HFF-Myc (cell line): Measurements from ENCODE around the gene RPL10.
A peak's percentile ranks its signal among the peaks of the same experiment; 100 is the strongest.

ENCODE experiments used
- DNase-seq: peaks from one replicate; pipeline ENCODE4 v3.0.0-alpha.2; 2011; ENCODE audit warnings: low read depth; ENCODE audit errors: extremely low read depth
- H3K4me3 ChIP-seq: replicated peaks from 2 replicates; pipeline ENCODE4 v1.5.1; 2011; ENCODE audit warnings: low read depth, mild to moderate bottlenecking, control low read depth, low read length
- TF ChIP-seq, protein P1 (sequence below): IDR thresholded peaks from 2 replicates; pipeline ENCODE4 v1.5.1; 2012; ENCODE audit warnings: mild to moderate bottlenecking, low read depth, low read length, control low read depth; ENCODE audit errors: missing control alignments

The RPL10 gene

DNA sequence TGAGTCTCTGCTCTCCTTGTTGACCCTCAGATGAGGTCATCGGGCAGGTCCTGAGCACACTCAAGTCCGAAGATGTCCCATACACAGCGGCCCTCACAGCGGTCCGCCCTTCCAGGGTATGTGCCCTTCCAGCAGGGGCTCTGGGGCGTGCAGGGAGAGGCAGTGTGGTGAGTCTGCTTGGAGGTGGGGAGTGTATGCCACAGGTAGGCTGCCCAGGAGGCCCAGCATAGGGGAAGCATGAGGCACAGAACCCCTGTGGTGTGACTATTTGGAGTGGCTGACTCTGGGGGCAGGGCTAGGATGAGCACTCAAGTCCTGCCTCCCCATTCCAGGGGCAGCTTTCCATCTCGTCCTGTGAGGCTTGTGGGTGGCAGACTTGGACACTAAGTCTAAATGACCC is 35.4 kb downstream of the RPL10 start:
- no peak for DNase-seq
- TF ChIP-seq, protein P1, sequence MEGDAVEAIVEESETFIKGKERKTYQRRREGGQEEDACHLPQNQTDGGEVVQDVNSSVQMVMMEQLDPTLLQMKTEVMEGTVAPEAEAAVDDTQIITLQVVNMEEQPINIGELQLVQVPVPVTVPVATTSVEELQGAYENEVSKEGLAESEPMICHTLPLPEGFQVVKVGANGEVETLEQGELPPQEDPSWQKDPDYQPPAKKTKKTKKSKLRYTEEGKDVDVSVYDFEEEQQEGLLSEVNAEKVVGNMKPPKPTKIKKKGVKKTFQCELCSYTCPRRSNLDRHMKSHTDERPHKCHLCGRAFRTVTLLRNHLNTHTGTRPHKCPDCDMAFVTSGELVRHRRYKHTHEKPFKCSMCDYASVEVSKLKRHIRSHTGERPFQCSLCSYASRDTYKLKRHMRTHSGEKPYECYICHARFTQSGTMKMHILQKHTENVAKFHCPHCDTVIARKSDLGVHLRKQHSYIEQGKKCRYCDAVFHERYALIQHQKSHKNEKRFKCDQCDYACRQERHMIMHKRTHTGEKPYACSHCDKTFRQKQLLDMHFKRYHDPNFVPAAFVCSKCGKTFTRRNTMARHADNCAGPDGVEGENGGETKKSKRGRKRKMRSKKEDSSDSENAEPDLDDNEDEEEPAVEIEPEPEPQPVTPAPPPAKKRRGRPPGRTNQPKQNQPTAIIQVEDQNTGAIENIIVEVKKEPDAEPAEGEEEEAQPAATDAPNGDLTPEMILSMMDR, result no peak
- no peak overlapping the region for H3K4me3 ChIP-seq

DNA sequence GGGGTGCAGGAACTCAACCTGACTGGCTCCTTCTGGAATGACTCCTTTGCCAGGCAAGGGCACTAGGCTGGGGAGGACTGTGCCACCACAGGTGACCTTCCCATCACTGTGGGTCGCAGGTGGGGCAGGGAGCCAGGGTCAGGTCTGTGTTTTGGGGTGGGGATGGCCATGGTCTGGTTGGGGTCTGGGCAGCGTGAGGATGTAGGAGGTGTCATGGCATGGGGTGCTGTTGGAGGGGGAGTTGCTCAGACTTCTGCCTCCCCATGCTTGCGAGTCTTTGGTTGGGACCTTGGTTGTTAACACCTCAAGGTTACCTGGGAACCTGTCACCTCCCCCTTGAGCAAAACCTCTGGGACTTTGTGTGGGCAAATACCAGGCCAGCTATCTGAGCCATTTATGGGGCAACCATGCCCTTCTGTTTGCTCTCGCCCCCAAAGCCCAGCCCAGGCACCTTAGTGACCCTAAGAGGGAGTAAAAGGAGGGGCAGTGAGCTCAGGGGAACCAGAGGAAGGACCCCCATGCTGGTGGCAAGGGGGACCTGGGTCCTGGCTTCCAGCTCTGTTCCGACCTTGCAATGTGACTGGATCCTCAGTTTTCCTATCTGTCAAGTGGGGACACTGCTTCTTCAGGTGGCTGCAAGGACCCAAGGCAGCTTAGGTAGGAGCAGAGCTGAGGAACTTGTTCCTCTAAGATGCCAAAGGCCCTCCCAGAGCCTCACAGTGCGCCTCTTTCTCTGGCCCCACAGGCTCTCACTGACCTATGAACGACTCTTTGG is 36.4 kb downstream of the RPL10 start:
- no peak for DNase-seq
- TF ChIP-seq, protein P1, result no peak
- no peak overlapping the region for H3K4me3 ChIP-seq

DNA sequence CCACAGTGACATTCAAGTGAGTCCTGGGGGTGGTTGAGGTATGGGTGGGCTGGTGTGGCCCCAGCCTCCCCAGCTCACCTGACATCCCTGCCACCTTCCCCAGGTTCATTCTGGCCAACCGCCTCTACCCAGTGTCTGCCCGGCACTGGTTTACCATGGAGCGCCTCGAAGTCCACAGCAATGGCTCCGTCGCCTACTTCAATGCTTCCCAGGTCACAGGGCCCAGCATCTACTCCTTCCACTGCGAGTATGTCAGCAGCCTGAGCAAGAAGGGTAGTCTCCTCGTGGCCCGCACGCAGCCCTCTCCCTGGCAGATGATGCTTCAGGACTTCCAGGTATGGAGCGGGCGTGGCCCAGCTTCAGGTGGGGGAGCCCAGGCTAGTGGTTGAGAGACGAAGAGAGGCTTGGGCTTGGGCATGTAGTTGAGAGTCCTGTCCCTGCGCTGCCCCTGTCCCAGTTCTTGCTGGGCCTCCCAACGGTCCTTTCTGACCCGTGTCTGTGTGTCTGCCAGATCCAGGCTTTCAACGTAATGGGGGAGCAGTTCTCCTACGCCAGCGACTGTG is 37.1 kb downstream of the RPL10 start:
- TF ChIP-seq, protein P1, result no peak
- H3K4me3 ChIP-seq, result no peak overlapping the region
- no peak for DNase-seq

DNA sequence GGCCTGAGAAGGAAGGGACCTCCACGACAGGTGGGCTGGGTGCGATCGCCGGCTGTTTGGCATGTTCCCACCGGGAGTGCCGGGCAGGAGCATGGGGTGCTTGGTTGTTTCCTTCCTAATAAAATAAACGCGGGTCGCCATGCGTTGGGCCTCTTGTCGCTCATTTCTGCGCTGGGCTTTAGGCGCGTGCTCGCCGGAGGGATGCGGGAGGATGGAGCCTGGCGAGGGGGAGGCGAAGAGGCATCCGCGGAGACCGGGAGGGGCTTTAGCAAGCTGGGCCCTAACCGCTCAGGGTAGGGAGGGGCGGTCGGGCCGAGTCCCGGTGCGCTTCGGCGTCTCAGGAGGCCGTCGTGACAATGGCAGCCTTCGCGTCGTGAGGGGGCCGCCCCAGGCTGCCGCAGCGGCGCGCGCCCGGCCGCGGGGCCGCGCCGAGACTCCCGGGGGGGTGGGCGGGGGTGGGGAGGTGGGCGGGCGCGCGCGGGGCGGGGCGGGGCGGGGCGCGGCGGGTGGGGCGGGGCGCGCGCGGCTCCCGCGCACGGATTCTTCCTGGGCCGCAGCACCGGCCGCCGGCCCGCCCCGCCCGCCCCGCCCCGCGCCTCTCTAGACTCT is 38.3 kb downstream of the RPL10 start:
- peak overlapping the region; percentile 50 for H3K4me3 ChIP-seq
- no peak for DNase-seq
- TF ChIP-seq, protein P1, result no peak

DNA sequence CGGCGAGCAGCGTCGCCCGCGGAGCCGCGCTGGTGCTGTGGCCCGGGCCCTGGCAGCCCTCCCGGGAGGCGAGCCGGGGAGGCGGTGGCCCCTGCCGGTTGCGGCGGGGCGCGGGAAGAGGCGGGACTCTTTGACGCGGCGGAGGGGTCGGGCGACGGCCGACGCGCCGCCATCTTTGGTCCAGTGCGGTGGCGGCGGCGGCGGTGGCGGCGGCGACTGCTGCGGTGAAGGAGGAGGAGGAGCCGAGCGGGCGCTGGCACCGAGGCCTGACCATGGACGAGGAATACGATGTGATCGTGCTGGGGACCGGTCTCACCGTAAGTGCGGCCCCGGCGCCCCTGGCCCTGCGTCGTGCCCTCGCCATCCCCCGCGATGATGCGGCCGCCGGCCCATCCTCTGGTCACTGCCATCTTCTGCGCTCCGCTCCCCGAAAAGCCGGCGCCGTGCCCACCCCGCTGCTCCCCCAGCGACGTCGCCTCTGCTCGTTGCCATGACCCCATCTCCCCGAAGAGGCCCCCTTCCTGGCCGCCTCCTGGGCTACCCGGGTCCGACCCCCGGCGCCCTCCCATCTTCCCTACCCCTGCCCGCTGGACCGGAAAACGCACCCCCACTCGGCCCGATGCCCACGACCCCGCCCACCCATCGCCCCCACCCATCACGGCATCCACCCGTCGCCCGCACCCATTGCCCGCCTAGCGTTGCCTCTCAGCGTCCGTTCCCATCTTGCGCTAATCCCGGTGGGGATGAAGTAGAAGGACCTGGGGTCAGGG is 39.0 kb downstream of the RPL10 start, which contains the start of gene GDI1:
GDI1 (plus strand) TSS at position 172 of the 770 bp plus-strand sequence; CDS start at position 273, 101 bp downstream.
- TF ChIP-seq, protein P1, result no peak
- no peak for DNase-seq
- H3K4me3 ChIP-seq, result peak within 1 kb of the TSS; percentile 50
